SK-N-SH (cell line): ENCODE data around the gene ZNF442.

Experiments
- CTCF ChIP-seq: fragments of 200-600 bp; sonication (generic); IDR thresholded peaks from 2 replicates; pipeline ENCODE4 v1.6.1; 2017; ENCODE audit warnings: antibody characterized with exemption, mild to moderate bottlenecking, moderate library complexity
- FOXJ3 ChIP-seq: sonication (generic); formaldehyde crosslinking; IDR thresholded peaks from 2 replicates; pipeline ENCODE4 v1.5.1; 2020; ENCODE audit warnings: mild to moderate bottlenecking, missing genetic modification reagents
- RAD21 ChIP-seq: IDR thresholded peaks from 2 replicates; pipeline ENCODE4 v1.6.1; 2012; ENCODE audit warnings: mild to moderate bottlenecking, low read length
- REST ChIP-seq: IDR thresholded peaks from 2 replicates; pipeline ENCODE4 v1.6.1; 2012; ENCODE audit warnings: mild to moderate bottlenecking, low read depth, low read length, moderate library complexity
- RXRA ChIP-seq: IDR thresholded peaks from 2 replicates; pipeline ENCODE4 v1.4.0; 2012; ENCODE audit warnings: low read depth, mild to moderate bottlenecking, borderline replicate concordance
- SIN3A ChIP-seq: IDR thresholded peaks from 2 replicates; pipeline ENCODE4 v1.6.1; 2012; ENCODE audit warnings: low read depth, mild to moderate bottlenecking, low read length, moderate library complexity, borderline replicate concordance
- SMC3 ChIP-seq: IDR thresholded peaks from 2 replicates; pipeline ENCODE4 v1.6.1; 2012; ENCODE audit warnings: low read depth, low read length, improper control_type of control experiment
- ZBTB33 ChIP-seq: IDR thresholded peaks from 2 replicates; pipeline ENCODE4 v1.4.0; 2012; ENCODE audit warnings: low read depth, borderline replicate concordance

- TF ChIP-seq SIN3A (no peak), CTCF (no peak), SMC3 (no peak), REST (no peak), RAD21 (no peak), RXRA (no peak), FOXJ3 (CRISPR knock-in tag) (no peak), ZBTB33 (no peak)
Measured at GRCh38 chr19:12379732-12380443, 14.4 kb upstream of the ZNF442 start.
